ENCODE measurements around the gene PXN. TPM values are rescaled to one million over a fixed set of nuclear protein-coding genes. Genes with fewer than 3 reads are reported as not detected.
"Not testable (repeated sequence)": the region's sequence is repeated elsewhere in the genome, so short reads cannot be mapped to it uniquely, and the experiment has no call there.

The PXN gene
- total RNA-seq, 1 experiment from 2014 or later: 40.1 TPM

DNA sequence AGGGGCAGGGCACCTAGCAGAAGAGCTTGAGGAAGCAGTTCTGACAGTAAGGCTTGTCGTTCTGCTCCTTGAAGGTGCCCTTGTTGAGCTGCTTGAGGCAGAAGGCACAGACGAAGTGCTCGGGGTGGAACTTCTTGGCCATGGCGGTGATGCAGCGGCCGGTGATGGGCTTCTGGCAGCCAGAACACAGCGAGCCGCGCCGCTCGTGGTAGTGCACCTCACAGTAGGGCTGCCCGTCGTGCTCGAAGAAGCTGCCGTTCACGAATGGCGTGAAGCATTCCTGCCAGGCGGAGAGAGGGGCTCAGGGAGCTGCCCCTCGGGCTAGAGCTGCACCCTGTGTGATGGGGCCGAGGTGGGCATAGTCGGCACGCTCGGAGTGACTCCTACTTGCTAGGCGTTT lies 53.2 kb downstream of the PXN start:
- no peak for DNase-seq (ENCODE audit: extremely low read depth, low read depth)

DNA sequence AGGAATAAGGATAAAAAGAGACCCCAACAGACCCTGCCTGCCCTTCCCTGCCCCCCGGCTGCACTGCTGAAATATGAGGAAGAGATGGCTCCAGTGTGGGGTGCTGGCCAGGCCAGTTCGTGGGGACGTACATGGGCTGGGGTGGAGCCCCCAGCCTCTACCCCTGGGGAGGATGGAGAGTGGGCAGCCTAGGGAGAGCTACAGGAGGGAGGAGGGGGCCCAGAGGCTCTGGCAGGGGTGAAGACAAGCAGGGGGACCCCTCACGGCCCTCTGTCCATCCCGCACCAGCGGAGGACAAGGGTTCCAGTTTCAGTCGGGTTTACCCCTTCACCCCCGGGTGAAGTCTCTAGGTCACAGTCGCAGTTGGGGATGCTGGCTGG lies 53.6 kb downstream of the PXN start:
- DNase-seq (ENCODE audit: extremely low read depth, low read depth): no peak

DNA sequence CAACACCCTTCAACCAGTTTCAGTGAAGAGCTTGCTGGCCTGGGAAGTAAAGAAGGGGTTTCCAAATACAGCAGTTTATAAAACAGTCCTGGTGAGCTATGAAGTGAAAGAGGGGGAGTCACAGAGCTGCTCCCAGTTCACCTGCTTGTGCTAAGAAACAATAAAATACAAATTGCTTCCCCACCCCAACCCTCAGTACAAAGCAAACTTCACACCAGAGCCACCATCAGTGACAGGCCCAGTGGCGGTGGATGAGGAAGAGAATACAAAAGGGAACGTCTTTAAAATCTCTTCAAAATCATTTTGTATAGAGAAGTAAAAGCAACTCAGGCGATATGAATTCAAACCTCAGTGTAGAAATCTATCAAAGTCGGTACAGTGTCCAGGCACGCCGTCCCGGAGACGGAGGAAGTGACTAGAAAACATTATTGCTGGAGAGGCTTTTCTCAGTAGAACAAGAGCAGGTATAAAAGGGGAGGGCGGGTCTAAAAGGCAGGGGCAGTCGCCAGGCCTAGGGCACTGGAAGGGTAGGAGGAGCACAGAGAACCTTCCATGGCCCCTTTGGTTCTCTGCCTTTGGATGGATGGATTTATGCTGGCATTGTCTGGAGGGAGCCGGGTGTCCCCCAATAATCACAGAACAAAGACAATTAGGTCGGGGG lies 54.2 kb downstream of the PXN start:
- DNase-seq (ENCODE audit: extremely low read depth, low read depth): no peak

DNA sequence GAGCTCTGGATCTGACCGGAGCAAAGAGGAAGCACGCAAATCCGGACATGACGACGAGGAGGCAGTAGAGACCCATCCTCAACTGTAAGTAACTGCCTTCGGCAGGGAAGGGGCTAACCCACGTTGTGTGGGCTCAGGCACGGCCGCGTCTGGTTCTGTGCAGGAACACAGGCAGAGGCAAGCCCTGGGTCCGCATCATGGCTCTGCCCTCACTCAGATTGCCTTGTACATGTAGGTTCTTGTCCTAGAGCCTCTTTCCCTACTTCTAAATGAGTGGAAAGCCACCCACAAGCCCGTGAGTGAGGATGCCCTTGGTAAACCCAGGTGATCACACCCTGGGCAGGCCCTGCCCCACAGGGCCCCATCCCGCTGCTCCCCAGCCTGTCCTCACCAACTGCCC lies 55.7 kb downstream of the PXN start:
- DNase-seq (ENCODE audit: extremely low read depth, low read depth): no peak

DNA sequence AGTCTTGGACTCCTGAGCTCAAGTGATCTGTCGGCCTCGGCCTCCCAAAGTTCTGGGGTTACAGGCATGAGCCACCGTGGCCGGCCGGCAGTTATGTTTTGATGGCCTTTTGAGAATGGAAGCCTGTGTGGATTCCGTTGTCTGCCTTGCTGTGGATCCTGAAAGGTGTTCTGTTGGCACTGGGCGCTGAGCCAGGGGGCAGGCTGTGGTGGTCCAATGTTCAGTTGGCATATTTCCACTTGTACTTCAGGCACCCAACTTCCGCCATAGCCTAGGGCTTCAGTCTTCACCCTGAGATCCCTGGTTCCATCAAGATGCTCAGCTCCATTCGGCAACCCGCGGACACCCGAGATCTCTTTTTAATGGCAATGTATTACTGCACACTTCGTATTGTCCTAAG lies 58.3 kb downstream of the PXN start:
- DNase-seq (ENCODE audit: extremely low read depth, low read depth): no peak

DNA sequence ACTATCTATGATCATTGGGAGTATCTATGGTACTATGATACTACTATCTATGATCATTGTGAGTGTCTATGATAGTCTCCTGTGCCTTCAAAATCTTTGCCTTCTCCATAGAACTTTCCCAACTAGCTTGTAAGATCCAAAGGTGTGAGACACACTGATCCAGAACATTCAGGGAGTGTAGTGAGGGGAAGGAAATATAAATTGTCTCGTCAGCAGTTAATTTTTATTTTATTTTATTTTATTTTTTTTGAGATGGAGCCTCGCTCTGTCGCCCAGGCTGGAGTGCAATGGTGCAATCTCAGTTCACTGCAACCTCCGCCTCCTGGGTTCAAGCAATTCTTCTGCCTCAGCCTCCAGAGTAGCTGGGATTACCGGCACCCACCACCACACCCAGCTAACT lies 58.7 kb downstream of the PXN start:
- DNase-seq (ENCODE audit: extremely low read depth, low read depth): not testable (repeated sequence)

DNA sequence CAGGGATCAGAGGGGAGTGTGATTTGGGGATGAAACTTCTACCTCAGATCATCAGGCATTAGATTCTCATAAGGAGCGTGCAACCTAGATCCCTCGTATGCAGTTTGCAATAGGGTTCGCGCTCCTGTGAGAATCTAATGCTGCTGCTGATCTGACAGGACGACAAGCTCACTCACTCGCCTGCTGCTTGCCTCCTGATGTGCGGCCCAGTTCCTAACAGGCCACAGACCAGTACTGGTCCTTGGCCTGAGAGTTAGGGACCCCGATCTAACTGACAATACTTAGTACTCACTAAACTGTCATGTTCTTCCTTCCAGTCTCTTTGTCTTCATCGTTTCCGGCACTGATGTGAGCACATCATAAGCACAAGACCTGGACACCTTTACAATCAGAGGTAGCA lies 59.3 kb downstream of the PXN start:
- no peak for DNase-seq (ENCODE audit: extremely low read depth, low read depth)

DNA sequence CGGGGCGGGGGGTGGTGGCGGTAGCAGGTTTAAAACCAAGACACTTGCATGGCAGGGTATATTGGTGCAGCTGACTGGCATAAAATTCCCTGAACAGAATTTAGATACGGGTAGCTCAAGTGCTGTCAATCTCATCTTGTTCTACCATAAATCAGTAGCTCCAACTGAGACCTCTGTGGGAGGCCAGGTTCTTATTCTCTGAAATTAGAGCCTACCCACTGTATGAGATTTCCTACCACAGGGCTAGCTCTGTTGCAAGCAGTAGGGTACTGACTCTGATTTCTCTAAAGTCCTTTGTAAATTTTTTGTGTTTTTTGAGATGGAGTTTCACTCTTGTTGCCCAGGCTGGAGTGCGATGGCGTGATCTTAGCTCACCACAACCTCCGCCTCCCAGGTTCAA lies 61.4 kb downstream of the PXN start:
- no peak for DNase-seq (ENCODE audit: extremely low read depth, low read depth)

DNA sequence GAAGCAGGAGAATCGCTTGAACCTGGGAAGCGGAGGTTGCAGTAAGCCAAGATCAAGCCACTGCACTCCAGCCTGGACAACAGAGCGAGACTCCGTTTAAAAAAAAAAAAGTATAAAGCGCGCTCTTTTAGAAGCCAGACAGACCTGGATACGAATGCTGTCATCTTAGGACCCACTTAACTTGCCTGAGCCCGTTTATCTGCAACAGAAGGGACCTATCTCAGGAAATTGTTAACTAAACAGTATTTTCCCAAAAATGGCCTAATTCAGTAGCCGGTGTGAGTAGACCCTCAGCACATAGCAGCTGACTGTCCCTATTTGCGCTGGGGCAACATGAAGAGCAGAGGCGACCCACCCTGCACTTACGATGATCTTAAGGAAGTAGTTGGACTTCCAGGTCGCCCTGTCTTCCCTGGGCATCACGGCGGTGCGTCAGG lies 65.1 kb downstream of the PXN start:
- no peak for DNase-seq (ENCODE audit: extremely low read depth, low read depth)

DNA sequence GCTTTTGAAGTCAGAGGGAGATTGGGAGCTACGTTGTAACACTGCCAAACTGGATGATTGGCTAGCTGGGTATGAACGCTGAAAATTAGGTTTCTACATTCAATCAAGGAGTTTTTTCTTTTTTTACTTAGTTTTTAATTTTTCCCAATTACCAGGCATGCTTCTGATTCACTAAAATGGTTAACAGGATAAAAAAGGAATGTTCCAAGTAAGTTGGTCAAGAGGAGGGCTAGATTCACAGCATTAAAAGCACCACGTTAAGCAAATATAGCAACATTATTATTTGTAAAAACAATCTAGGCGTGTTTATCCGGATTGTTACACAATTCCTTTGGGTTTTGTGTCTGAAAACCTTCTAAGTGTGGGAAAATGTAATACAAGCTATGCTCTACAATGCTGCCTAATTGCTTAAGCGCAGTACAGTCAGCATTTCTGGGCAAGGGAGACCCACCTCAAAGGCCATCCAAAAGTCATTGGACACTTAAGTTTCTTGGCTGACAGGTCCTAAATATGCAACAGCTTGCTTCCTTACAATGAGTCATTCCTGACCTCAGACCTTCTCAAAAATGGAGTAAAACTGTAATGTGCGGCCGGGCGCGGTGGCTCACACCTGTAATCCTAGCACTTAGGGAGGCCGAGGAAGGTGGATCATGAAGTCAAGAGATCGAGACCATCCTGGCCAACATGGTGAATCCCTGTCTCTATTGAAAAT lies 65.8 kb downstream of the PXN start:
- DNase-seq (ENCODE audit: extremely low read depth, low read depth): no peak

DNA sequence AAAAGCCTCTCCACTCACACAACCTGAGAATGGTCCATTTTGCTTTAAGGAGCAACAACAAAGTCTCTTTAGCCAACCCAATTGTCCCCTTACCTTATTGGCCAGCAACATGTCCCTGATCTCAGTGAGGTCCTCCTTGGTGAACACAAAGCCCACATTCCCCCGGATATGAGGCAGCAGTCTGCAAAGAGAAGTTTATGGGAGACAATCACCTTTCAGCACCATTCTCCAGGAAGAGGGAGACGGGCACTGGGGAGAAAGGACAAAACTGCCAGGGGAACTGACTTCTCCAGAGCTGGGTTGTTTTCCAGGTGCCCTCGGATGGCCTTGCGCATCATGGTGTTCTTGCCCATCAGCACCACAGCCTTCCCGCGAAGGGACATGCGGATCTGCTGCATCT lies 66.5 kb downstream of the PXN start:
- no peak for DNase-seq (ENCODE audit: extremely low read depth, low read depth)

DNA sequence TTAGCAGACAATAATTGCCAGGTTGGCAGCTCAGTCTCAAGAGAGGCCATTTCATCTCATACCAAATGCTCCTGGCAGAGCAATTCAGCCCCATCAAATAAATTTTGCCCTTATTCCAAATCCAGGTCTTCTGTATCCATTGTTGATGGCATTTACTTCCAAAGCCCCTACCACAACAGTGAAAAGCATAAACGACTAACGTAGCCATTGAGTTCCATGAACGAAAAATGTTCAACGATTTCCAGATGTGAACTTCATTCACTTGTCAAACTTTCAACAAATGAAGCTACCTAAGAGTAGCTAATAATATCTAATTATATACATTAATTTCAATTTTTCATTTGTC lies 68.0 kb downstream of the PXN start:
- no peak for DNase-seq (ENCODE audit: extremely low read depth, low read depth)

DNA sequence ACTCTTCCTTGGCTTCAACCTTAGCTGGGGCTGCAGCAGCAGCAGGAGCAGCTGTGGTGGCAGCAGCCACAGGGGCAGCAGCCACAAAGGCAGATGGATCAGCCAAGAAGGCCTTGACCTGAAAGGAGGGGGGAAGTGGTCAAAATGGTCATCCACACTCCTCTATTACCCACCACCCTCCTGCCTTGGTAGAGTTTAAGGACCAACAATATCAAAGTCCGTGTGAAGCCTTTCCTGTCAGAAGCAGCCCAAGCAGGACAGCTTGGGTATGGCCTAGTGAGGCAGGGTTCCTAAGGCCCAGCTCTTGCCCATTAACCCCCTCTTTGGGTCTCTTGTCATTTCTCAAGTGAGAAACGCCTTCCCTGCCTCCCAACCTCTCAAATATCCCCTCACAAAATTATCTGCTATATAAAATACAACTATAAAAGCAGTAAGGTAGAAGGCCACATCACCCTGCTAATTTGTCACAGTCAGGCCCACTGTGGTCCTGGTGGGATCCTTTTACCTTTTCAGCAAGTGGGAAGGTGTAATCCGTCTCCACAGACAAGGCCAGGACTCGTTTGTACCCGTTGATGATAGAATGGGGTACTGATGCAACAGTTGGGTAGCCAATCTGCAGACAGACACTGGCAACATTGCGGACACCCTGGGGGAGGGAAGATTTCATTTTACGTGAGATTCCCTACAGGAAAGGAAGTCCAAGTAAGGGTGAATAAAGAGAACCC lies 68.6 kb downstream of the PXN start:
- not testable (repeated sequence) for DNase-seq (ENCODE audit: extremely low read depth, low read depth)

DNA sequence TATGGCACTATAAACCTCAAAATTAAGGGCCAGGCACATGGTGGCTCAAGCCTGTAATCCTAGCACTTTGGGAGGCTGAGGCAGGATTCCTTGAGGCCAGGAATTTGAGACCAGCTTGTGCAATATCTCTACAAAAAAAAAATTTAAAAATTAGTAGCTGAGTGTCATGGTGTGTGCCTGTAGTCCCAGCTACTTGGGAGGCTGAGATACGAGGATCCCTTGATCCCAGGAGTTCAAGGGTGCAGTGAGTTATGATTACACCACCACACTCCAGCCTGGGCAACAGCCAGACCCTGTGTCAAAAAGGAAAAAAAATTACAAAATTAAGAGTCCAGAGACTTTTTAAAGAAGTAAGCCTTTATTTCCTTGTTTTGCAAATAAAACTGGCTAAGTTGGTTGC lies 69.2 kb downstream of the PXN start:
- DNase-seq (ENCODE audit: extremely low read depth, low read depth): no peak

DNA sequence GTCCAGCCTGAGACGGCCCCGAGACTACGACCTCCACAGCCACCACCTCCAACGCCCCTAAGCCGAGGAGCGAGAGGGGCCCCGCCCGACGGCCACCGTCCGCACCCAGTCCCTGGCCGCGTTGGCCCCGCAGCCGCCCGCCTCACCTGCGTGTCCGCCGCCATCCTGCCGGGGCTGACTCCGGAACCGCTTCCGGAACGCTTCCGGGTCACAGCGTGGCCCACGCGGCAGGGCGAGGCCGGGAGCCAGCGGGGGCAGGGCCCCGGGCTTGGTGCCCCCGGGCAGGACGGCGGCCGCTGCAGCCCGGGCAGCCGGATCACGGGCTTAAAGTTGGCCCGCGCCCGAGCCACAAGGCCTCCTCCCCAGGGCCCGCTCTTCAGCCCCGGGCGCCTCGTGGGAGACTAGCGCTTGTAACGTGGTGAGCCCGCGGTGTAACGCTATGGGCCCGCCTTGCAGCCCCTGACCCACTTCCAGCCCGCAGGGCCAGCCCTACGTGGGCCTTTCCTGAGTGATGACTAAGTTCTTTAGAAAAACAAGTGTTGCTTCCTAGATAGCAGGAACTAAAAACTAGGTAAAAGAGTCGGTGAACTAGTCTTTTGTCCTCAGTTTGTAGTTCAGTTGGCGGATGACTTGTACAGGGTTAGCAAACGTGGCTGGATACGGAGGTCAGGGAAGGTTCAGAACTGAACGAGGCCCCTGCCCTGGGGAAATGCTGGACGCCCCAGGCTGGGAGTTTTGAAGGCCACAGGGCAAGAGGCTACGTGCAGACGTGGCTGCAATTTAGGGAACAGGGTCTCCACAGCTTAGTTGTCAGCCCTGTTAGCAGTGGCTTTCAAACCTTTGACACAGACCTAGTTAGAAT lies 70.8 kb downstream of the PXN start, which contains the start of gene GCN1:
Gene GCN1 (minus strand): TSS at position 182 of the 862 bp plus-strand sequence. CDS start 18 bp downstream, at position 164.
- DNase-seq (ENCODE audit: extremely low read depth, low read depth): peak; percentile 77

DNA sequence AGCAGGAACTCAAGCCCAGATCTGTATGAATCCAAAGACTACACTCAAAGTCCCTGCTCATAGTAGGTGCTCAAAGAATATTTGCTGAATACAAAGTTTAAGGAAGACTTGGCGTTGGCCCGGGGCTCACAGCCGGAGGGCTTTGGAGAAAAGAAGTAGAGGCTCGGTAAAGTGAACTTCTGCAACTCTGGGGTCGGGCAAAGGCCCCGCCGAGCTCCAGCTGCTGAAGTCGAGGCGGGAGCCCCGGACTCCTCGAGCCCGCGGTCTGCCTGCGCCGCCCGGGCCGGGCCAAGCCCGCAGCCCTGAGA lies 71.3 kb downstream of the PXN start:
- DNase-seq (ENCODE audit: extremely low read depth, low read depth): no peak

DNA sequence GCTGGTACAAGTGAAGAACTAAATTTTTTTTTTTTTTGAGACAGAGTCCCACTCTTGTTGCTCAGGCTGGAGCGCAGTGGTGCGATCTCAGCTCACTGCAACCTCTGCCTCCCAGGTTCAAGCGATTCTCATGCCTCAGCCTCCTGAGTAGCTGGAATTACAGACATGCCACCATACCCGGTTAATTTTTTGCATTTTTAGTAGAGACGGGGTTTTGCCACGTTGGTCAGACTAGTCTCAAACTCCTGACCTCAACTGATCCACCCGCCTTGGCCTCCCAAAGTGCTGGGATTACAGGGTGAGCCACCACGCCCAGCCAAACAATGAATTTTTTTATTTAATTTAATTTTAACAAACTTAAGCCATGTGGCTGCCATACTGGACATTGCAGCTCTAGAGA lies 72.2 kb downstream of the PXN start:
- not testable (repeated sequence) for DNase-seq (ENCODE audit: extremely low read depth, low read depth)

DNA sequence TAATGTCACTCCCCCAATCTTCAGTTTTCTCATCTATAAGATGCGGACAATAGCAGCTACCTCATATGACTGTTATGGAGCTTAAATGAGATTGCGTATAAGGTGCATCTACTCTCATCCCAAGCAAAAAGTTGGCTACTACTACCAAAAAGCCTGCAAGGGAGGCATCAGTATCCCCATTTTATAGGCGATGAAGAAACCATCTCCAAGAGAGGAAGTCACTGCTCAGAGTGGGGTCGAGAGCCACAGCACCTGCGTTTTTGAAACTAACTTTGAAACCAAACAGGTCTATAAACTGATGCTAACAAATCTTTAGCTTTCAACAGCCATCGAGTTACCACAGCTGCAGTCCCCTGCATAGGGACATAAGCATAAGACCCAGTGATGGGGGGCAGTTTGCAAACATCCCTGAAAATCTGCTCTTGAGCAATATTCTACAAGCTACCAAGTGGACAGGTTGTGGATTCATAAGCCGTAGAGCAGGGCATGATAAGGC lies 74.5 kb downstream of the PXN start:
- DNase-seq (ENCODE audit: extremely low read depth, low read depth): no peak

DNA sequence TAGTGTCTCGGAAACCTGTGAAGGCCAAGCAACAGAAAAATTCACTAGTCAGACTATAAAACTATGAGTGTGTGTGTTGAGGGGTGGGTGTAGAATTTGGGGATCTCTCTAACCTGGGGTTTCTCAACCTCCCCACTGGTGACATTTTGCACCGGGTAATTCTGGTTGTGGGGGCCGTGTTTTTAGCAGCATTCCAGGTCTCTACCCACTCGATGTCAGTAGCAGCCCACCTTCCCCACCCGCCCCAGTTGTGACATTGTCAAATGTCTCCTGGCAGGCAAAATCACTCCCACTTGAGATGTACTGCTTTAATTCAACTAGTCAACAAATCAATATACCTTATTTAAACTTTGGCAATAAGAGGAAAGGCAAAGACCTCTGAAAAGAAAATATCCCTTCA lies 75.1 kb downstream of the PXN start:
- no peak for DNase-seq (ENCODE audit: extremely low read depth, low read depth)

DNA sequence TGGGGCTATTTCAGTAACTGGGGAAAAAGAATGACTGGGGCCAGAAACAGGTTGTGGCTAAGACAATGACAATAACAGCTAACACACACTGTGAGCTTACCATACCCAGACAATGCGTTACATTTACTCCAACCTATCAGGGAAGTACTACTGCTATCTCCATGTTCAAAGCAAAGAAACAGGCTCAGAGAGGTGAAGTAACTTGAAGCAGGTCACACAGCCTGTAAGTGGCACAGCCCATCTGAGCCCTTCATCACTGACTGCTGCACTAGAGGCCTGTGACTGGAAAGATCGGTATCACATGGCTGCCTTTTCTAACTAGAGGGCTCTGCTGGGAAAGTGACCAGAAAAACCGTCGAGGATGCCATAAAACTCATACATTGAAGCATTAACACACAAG lies 78.9 kb downstream of the PXN start:
- no peak for DNase-seq (ENCODE audit: extremely low read depth, low read depth)

DNA sequence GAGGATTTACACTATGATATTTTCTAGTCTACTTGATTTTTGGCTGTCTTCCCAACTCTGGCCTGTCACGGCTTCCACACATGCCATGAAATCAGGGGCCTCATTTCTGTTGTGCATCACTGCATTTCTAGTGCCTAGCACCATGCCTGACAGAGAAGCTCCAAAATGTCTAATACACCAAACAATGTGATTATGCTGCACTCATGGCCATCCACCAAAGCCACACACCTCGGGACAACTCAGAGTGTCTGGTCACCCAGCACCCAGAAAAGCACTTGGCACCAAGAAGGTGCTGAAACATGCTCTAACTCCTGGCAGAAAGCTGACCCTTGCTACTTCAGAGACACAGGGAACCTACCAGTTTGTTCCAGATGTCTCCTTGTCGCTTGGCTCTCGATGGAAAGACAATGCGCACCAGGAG lies 82.3 kb downstream of the PXN start:
- DNase-seq (ENCODE audit: extremely low read depth, low read depth): no peak

All from NCI-H460 (cell line).